ENCODE measurements around the gene SAT1.

Gene SAT1

DNA sequence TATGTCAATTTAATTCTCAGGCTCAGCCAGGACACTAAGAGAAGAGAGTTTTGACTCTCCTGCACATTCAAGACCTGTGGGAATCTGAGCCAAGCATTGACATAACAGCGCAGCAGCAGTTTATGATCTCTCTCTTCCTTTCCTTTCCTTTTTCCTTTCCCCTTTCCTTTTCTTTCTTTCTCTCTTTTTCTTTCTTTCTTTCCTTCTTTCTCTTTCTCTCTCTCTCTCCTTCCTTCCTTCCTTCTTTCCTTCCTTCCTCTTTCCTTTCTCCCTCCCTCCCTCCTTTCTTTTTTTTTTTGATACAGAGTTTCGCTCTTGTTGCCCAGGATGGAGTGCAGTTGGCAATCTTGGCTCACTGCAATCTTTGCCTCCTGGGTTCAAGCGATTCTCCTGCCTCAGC lies 21.6 kb downstream of the SAT1 start:
- Histone ChIP-seq H3K27ac (peak overlapping the region; percentile 68), H3K36me3 (replicated peaks) (no peaks in the 10 kb centered on the region), H3K4me3 (ENCODE audit: low read depth, low read length) (no peak overlapping the region), H3K27me3 (replicated peaks) (no peaks in the 10 kb centered on the region)
- in situ Hi-C loops (cut with HindIII; ENCODE audit: low pct_ligation_motif_present, low sequenced_read_pairs) = no loop called here
- DNase-seq = no peak
- TF ChIP-seq, protein P1, sequence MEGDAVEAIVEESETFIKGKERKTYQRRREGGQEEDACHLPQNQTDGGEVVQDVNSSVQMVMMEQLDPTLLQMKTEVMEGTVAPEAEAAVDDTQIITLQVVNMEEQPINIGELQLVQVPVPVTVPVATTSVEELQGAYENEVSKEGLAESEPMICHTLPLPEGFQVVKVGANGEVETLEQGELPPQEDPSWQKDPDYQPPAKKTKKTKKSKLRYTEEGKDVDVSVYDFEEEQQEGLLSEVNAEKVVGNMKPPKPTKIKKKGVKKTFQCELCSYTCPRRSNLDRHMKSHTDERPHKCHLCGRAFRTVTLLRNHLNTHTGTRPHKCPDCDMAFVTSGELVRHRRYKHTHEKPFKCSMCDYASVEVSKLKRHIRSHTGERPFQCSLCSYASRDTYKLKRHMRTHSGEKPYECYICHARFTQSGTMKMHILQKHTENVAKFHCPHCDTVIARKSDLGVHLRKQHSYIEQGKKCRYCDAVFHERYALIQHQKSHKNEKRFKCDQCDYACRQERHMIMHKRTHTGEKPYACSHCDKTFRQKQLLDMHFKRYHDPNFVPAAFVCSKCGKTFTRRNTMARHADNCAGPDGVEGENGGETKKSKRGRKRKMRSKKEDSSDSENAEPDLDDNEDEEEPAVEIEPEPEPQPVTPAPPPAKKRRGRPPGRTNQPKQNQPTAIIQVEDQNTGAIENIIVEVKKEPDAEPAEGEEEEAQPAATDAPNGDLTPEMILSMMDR (IDR thresholded peaks at IDR 0.05; ENCODE audit: low read depth, low read length, missing control alignments) = no peak

- no peaks in the 10 kb centered on the region for H3K27me3 ChIP-seq (replicated peaks)
- in situ Hi-C loops (cut with HindIII; ENCODE audit: low pct_ligation_motif_present, low sequenced_read_pairs) = no loop called here
- no peak overlapping the region for H3K4me3 ChIP-seq (ENCODE audit: low read depth, low read length)
- no peak for DNase-seq
- no peaks in the 10 kb centered on the region for H3K36me3 ChIP-seq (replicated peaks)
- TF ChIP-seq, protein P1 (IDR thresholded peaks at IDR 0.05; ENCODE audit: low read depth, low read length, missing control alignments) = no peak
- no peak overlapping the region for H3K27ac ChIP-seq
These were observed 22.4 kb downstream of the SAT1 start for GRCh38 chrX:23805389-23805788.

GRCh38 chrX:23810279-23810678 lies 27.3 kb downstream of the SAT1 start:
- Histone ChIP-seq H3K27ac (no peak overlapping the region), H3K36me3 (replicated peaks) (no peaks in the 10 kb centered on the region), H3K4me3 (ENCODE audit: low read depth, low read length) (no peak overlapping the region), H3K27me3 (replicated peaks) (no peaks in the 10 kb centered on the region)
- TF ChIP-seq, protein P1 (IDR thresholded peaks at IDR 0.05; ENCODE audit: low read depth, low read length, missing control alignments) = no peak
- no peak for DNase-seq
- in situ Hi-C loops (cut with HindIII; ENCODE audit: low pct_ligation_motif_present, low sequenced_read_pairs) = no loop called here

DNA sequence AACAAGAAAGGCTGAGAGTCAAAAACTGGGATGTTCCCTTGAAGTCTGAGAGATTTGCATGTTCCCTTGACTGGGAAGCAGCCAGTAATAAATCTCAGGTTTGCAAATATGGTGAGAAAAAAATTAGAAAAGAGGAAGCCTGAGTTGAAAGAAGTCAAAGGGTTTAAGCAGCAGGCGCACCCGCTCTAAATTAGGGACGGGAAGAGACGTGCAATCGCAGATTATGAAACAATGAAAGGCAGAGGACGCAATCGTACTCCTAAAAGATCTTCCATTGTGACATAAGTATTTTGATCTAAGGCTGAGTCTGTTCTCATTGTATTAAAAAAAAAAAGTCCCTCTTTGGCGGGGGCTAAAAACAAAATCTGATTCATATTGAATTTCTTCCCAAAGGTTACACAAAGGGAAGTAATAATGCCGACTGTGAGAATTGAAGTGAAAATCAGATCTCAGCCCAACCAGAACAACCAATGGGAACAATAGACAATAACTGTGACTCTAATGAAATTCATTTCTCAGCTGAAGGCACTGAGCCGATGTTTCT lies 28.2 kb downstream of the SAT1 start:
- DNase-seq = no peak
- in situ Hi-C loops (cut with HindIII; ENCODE audit: low pct_ligation_motif_present, low sequenced_read_pairs) = no loop called here
- Histone ChIP-seq H3K27me3 (replicated peaks) (no peaks in the 10 kb centered on the region), H3K27ac (no peak overlapping the region), H3K4me3 (ENCODE audit: low read depth, low read length) (no peak overlapping the region), H3K36me3 (replicated peaks) (no peaks in the 10 kb centered on the region)
- TF ChIP-seq, protein P1 (IDR thresholded peaks at IDR 0.05; ENCODE audit: low read depth, low read length, missing control alignments) = no peak

DNA sequence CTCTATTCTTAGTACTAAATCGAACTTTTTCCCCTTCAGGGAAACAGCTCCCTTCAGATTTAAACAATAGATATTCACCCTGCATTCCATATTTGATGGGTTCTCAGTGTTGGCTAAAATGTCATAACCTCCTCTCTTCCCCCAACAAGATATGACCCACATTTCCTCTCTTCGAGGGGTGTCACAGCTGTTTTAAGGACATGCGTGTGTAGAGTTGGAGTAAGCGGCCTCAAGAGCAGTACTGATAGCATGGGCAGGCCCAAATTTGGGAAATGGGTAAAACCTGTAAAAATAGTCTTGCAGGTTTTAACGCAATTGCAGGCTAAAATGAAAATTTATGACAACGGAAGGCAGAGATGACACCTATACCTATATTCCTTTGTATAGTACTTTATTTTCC lies 28.7 kb downstream of the SAT1 start:
- in situ Hi-C loops (cut with HindIII; ENCODE audit: low pct_ligation_motif_present, low sequenced_read_pairs) = no loop called here
- no peak overlapping the region for H3K4me3 ChIP-seq (ENCODE audit: low read depth, low read length)

More for the DNA sequence above, 28.7 kb downstream of the SAT1 start:
- Histone ChIP-seq H3K27ac (no peak overlapping the region), H3K36me3 (replicated peaks) (no peaks in the 10 kb centered on the region), H3K27me3 (replicated peaks) (no peaks in the 10 kb centered on the region)
- no peak for DNase-seq
- TF ChIP-seq, protein P1 (IDR thresholded peaks at IDR 0.05; ENCODE audit: low read depth, low read length, missing control alignments) = no peak

All from brain microvascular endothelial cell (primary cell).